ENCODE results near the gene DDX54.

DDX54 gene

DNA sequence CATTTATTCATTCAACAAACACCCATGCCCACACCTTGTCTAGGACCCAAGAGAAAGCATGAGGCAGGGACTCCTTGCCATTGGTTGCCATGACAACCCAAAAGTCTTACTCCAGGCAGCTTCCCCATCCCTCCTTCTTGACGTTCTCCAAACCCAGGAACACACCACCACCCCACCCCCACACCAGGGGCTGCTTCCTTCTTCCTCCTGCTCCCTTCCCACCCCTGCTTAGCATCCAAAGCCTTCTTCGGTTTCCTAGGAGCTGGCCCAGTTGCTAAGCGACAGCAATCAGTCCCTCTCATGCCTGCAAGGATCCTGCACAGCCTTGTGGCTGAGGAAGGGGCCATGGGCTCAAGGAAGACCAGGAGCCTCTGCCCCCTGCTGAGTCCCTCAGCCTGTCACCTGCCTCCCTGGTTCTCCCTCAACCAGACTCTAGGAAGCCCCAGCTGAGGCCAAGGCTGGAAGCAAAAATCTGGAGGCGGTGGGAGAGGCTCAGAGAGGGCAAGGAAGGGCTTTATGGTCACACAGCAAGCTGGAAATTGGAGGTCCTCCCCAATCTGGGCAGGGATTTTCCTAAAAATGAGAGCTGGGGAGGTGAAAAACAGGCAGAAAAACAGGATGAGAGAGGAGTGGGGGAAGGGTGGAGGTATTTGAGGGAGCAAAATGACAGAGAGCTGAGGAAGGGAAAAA, 65.2 kb downstream of the DDX54 start:
- no peak for DNase-seq (ENCODE audit: low read depth)

DNA sequence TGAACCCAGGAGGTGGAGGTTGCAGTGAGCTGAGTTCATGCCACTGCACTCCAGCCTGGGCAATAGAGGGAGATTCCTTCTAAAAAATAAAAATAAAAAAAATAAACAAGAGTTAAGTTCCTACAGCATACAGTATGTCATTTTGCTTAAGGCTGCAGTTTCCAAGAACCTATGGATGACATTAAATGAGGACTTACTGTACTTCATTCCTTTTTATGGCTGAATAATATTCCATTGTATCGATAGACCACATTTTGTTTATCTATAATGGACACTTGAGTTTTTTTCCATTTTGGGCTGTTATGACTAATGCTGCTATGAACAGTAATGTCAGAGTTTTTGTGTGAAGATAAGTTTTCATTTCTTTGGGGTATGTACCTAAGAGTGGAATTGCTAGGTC, 67.1 kb downstream of the DDX54 start:
- no peak for DNase-seq (ENCODE audit: low read depth)

DNA sequence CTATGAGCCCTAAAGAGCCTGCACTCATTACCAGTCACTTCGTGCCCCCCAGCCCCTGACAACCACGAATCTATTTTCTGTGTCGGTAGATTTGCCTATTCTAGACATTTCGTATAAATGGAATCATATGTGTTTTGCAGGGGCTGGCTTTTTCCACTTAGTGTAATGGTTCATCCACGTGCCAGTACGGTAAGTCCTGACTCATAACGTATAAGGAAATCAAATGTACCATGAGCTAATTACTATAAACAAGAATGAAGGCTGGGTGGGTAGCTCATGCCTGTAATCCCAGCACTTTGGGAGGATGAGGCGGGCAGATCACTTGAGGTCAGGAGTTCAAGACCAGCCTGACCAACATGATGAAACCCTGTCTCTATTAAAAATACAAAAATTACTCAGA, 67.6 kb downstream of the DDX54 start:
- peak; percentile 61 for DNase-seq (ENCODE audit: low read depth)

DNA sequence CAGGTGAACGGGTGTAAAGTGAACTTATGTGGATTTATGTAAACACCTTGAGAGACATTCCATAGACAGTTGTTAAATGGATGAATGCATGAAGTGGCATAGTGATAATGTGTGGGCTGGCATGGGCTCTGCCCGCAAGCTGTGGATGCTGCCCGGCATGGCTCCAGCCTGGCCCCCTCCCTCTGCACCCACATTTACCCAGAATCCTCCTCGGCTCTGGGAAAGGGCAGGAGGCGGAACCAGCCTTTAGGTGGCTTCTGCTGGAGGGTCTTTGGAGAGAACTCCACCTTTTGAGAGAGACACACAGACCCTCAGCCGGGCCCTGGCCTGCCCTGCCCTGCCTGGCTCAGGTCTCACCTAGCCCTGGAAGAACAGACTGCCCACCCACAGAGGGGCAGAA, 68.4 kb downstream of the DDX54 start:
- DNase-seq (ENCODE audit: low read depth) = no peak

DNA sequence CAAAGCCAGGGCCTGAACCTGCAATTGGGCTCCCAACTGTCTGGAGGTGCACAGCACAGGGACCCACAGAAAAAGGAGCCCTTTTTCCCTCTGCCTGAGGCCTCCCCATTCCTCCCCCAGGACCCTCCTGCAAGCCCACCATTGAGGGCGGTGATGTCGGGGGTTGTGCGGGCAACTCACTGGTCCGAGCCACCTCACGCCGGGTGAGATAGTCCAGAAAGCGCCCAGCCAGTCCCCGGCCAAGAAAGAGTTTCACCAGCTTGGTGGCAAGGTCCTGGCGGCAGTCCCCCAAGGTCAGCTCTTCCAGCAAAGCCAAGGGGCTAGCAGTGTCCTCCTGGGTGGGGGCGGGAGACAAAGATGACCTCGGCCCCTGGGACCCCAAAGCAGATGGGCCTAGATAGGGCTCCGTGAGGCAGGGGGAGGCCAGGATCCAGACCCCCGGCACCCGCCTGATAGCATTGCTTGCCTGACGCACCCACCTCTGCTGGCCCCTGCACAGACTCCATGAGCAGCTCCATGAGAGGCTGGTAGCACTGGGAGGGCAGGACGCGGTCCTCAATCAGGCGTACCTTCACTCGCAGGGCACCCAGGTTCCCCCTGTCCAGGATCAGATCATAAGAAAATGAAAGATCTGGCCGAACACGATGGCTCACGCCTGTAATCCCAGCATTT, 69.7 kb downstream of the DDX54 start:
- no peak for DNase-seq (ENCODE audit: low read depth)

DNA sequence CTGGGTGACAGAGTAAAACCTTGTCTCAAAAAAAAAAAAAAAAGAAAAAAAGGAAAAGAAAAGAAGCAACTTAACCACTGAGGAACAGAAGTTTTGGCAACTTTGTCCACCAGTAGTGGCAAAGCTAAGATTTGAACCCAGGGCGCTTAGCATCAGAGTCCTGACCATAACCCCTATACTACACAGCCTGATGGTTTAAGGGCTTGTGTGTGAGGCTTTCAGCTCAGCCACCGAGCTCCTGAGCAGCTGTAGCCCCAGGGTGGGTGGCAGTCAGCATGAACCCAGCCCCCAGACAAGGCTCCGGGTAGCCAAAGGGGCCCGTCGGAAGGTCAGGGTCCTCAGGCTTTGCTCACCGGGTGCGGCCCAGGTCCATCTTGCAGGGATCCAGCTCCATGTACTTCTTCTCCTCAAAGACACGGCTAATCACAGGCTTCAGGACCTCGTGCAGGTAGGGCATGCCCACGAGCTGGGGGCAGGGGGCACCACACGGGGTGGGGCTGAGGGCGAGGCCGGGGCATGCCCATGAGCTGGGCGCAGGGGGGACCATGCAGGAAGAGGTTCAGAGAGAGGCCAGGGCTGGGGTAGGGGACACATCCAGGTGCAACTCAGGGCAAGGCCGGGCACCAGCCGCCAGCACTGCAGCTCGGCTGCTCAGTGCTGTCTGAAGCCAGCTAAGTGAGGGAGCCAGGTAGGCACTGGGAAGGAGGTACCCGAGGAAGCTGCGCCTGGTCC, 70.7 kb downstream of the DDX54 start:
- DNase-seq (ENCODE audit: low read depth) = no peak

DNA sequence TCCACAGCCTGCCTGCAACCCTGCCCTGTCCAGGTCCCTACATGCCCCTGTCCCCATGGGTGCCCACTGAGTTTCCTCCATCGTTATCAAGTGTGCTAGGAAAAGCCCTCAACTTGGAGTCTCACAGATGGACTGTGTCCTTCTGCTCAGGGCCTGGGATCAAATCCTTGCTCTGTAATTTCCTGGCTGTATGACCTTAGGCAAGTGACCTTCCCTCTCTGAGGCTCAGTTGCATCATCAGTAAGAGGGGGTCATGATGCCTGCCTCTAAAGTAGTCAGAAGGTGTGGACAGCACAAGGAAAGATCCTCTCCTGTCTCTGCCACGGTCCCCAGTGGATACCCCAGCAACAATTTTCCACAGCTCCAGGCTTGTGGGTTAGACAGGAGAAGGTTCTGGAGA, 71.9 kb downstream of the DDX54 start:
- DNase-seq (ENCODE audit: low read depth) = no peak

DNA sequence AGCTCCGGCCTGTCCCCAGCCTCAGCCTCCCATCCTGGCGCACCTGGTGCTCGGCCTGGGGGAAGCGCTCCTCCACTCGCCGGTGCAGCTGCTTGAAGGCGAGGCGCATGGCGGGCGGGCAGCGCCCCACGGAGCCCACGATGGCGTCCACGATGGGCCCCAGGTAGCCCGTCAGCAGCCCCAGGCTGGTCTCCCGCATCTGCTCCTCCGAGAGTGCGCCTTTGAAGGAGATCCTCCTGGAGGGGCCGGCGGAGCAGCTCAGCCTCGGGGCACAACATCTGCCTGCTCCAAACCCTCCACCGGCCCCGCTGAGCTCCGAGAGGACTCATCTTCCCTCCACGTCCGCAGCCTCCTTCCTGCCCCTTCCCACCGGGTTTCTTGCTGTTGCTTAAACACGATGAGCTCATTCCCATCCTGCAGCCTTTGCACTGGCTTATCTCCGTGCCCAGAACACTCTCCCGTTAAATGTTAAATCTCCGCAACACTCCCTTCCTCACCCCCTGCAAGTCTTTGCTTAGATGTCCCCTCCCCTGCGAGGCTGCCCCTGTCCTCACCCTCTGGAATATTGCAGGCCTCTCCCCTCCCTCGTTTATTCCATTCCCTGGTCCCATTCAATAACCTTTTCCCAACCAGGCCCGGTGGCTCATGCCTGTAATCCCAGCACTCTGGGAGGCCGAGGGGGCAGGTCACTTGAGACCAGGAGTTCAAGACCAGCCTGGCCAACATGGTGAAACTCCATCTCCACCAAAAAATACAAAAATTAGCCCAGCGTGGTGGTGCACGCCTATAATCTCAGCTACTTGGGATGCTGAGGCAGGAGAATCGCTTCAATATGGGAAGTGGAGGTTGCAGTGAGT, 73.0 kb downstream of the DDX54 start:
- no peak for DNase-seq (ENCODE audit: low read depth)

DNA sequence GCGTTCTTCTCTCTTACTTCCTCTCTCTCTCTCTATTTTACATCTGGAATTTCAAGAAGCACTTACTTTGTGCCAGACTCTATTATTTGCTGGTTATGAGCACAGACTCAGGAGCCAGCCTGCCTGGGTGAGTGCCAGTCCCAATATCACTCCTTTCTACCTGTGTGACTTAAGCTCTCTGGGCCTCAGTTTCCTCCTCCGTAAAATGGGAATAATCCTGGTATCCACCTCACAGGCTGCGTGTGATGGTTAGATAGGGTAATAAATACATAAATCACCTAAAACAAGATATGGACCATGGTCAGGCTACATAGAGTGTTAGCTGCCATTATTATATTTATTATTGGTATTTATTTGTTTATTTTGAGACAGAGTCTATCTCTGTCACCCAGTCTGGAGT, 74.0 kb downstream of the DDX54 start:
- no peak for DNase-seq (ENCODE audit: low read depth)

DNA sequence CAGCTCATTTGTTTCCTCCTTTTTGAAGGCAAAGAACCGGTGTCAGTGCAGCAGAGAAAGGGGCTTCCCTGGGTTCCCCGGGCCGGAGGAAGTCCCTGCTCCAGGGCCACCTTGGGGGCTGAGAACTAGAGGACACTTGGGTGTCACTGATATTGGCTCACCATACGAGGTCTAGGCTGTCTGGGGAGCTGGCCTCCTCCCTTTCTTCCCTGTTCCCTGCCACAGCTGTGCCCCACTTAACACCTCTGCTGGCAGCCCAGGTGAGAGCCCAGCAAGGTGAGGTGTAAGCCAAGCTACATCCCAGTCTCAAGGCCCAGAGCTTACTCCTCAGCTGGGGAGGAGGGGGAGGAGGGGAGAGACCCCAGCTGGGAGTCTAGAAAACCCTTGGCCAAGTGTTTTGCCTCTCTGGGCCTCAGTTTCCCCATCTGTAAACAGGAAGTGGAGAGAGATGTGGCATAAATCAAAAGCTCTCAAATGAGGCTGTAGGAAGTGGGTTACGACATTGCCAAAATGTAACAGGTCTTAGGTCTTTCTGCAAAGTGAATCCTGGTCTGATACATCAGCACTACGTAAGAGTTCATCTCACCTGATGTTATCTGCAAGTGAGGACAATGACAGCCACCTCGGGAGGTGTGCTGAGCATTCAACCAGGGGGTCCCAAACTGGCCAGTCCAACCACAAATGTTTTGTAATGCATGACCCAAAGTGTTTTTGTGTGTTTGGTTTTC, 75.2 kb downstream of the DDX54 start:
- DNase-seq (ENCODE audit: low read depth) = no peak

DNA sequence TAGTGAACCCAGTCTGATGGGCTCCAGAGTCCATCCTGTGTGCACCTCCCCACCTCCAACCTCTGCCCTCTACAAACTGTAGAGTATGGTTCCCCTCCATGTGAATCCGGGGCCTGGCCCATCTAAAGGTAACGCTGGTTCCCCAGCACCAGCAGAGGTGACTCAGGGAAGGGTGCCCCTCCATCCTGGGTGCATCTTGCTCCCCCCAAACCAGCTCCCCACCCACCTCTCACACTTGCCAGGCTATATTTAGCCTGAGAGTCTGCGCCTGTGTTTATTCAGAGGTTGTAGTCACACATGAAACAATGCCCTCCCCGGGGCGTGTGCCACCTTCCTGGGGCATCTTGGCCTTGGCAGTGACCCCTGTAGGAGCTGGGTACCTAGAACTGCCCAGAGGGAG, 75.9 kb downstream of the DDX54 start:
- no peak for DNase-seq (ENCODE audit: low read depth)

DNA sequence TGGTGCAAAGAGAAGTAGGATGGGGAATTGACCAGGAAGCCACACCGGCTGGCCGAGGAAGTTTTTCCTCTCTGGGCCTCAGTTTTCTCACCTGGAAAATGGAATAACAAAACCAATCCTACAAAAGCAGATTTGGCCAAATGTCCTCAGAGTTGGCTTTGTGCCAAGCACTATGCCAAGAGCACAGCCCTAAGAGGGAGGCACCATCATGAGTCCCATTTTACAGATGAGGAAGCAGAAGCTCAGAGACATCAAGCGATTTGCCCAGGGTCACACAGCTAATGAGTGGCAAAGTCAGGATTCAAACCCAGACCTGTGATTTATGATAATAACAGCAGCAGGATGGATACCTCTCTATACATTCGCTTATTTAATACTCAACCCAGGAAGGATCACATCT, 77.0 kb downstream of the DDX54 start:
- DNase-seq (ENCODE audit: low read depth) = no peak

Data from iris pigment epithelial cell (primary cell).